Nephron (organoid): ENCODE measurements around the gene ZNRF2.

Source experiments
- H3K27ac Mint-ChIP-seq, 3 experiments: 2 replicates each; pipeline ENCODE4 v1.8.0; 2020; ENCODE audit warnings: mixed read lengths in 3 of 3, mild to moderate bottlenecking in 2 of 3, moderate library complexity in 1 of 3
- H3K27me3 Mint-ChIP-seq: 2 replicates; pipeline ENCODE4 v1.8.0; 2021; ENCODE audit warnings: low read depth, mild to moderate bottlenecking, moderate library complexity, mixed read lengths
- H3K36me3 Mint-ChIP-seq: 2 replicates; pipeline ENCODE4 v1.8.0; 2020; ENCODE audit warnings: low read depth, mixed read lengths
- H3K4me1 Mint-ChIP-seq: 2 replicates; pipeline ENCODE4 v1.8.0; 2020; ENCODE audit warnings: mixed read lengths
- H3K4me3 Mint-ChIP-seq, 3 experiments: 2 replicates each; pipeline ENCODE4 v1.8.0; 2020; ENCODE audit warnings: mild to moderate bottlenecking in 3 of 3, mixed read lengths in 3 of 3, moderate library complexity in 2 of 3
- H3K9me3 Mint-ChIP-seq: 2 replicates; pipeline ENCODE4 v1.8.0; 2020; ENCODE audit warnings: mixed read lengths
- TF ChIP-seq, protein P1 (sequence below), 3 experiments: fragments of 200-600 bp; sonication (generic); IDR thresholded peaks; one replicate each; pipeline ENCODE4 v1.5.0; 2021; ENCODE audit warnings: antibody characterized with exemption in 3 of 3; ENCODE audit not compliant: unreplicated experiment in 3 of 3

ZNRF2 gene

DNA sequence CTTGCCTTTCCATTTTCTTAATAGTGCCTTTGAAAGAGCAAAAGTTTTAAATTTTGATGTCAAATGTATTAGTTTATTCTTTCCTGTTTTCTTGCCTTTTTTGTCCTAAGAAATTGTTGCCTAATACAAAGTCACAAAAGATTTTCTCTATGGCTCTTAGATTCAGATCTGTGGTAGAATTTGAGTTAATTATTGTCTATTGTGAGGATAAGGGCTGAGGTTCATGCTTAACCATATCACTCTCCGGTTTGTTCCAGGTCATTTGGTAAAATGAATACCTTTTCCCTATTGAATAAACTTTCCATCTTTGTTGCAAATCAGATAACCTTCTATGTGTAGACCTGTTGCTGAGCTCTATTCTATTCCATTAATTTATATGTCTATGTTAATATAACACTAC is 98.2 kb downstream of the ZNRF2 start:
- TF ChIP-seq, protein P1, sequence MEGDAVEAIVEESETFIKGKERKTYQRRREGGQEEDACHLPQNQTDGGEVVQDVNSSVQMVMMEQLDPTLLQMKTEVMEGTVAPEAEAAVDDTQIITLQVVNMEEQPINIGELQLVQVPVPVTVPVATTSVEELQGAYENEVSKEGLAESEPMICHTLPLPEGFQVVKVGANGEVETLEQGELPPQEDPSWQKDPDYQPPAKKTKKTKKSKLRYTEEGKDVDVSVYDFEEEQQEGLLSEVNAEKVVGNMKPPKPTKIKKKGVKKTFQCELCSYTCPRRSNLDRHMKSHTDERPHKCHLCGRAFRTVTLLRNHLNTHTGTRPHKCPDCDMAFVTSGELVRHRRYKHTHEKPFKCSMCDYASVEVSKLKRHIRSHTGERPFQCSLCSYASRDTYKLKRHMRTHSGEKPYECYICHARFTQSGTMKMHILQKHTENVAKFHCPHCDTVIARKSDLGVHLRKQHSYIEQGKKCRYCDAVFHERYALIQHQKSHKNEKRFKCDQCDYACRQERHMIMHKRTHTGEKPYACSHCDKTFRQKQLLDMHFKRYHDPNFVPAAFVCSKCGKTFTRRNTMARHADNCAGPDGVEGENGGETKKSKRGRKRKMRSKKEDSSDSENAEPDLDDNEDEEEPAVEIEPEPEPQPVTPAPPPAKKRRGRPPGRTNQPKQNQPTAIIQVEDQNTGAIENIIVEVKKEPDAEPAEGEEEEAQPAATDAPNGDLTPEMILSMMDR (IDR thresholded peaks at IDR 0.05; ENCODE audit: unreplicated experiment in 3 of 3): no peak
- peaks cover 26% of the 10 kb centered on the region for H3K9me3 Mint-ChIP-seq
- no peaks in the 10 kb centered on the region for H3K4me1 Mint-ChIP-seq
- no peaks in the 10 kb centered on the region for H3K27me3 Mint-ChIP-seq
- H3K36me3 Mint-ChIP-seq: peaks cover 8% of the 10 kb centered on the region
- H3K27ac Mint-ChIP-seq: peak overlapping the region in 2 of 3 experiments; percentile 24 to 87
- no peak overlapping the region for H3K4me3 Mint-ChIP-seq

DNA sequence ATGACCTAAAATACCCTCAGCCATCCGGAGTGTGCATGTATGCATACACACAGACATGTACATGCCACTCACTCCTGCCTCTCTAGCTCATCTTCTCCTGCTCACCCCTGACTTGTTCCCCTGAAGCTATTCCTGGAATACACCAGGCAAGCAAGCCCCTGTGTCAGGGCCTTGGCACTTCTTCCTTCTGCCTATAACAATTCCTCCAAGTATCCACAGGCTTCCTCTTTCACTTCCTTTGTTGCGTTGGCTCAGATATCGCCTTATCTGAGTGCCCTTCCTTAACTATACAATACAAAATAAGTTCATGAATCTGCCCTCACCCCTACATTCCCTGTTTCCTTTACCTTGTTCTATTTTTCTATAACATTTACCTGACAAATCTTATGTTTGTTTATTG is 105.4 kb downstream of the ZNRF2 start:
- no peak overlapping the region for H3K4me3 Mint-ChIP-seq
- no peaks in the 10 kb centered on the region for H3K27me3 Mint-ChIP-seq
- H3K27ac Mint-ChIP-seq: no peak overlapping the region
- H3K4me1 Mint-ChIP-seq: peaks cover 6% of the 10 kb centered on the region
- TF ChIP-seq, protein P1 (IDR thresholded peaks at IDR 0.05; ENCODE audit: unreplicated experiment in 3 of 3): no peak
- peaks cover 8% of the 10 kb centered on the region for H3K36me3 Mint-ChIP-seq
- H3K9me3 Mint-ChIP-seq: no peaks in the 10 kb centered on the region

DNA sequence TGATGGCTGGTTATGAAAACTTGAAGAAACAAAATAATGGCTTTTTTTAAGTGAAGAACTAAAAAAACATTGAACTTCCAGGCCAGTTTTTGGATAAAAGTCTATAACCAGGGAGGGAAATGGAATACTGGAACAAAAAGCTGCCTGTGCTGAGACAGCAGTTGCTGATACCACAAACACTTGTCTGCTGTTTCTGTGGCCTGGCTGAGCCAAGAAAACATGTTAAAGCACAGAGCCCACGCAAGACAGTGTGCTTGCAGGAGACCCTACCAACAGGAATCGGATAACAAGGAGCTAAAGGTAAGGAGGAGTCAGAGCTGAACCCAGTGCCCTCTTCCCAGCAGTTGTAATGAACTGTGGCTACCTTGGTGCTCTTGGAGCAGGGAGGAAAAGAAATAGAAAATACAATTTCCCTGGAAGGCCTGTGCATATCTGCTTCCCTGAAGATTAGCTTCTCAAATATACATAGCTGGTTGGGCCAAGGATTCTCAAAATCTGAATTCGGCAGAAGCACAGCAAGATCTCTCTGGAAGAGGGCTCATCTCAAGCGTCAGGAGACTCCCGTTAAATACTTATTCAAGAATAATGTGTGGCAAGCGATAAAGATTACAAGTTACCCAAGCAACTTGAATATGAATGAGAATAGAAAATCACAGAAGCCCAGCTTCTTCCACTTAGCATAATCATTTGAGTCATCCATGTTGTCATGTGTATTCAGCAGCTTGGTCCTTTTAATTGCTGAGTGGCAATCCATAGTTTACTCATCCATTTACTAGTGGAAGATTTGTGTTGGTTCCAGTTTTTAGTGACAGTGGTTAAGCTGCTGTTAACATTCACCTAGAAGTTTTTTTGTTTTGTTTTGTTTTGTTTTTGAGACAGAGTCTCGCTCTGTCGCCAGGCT is 106.6 kb downstream of the ZNRF2 start:
- TF ChIP-seq, protein P1 (IDR thresholded peaks at IDR 0.05; ENCODE audit: unreplicated experiment in 3 of 3): no peak
- H3K9me3 Mint-ChIP-seq: no peaks in the 10 kb centered on the region

DNA sequence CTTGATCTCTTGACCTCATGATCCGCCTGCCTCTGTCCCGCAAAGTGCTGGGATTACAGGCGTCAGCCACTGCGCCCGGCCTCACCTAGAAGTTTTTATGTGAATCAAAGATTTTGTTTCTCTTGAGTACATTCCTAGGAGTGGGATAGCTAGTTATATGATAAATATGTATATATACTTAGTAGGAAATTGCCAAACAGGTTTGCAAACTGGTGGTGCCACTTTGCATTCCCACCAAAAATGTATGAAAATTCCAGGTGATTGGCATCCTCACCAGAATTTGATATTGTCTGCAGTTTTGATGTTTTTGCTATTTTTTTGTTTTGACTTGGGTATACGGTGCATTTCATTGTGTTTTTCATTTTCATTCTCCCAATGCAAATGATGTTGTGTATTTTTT is 107.4 kb downstream of the ZNRF2 start:
- TF ChIP-seq, protein P1 (IDR thresholded peaks at IDR 0.05; ENCODE audit: unreplicated experiment in 3 of 3): no peak
- peaks cover 6% of the 10 kb centered on the region for H3K4me1 Mint-ChIP-seq
- no peaks in the 10 kb centered on the region for H3K27me3 Mint-ChIP-seq
- no peak overlapping the region for H3K4me3 Mint-ChIP-seq
- no peak overlapping the region for H3K27ac Mint-ChIP-seq
- no peaks in the 10 kb centered on the region for H3K9me3 Mint-ChIP-seq
- peaks cover 8% of the 10 kb centered on the region for H3K36me3 Mint-ChIP-seq

More for the DNA sequence above, 106.6 kb downstream of the ZNRF2 start:
- peaks cover 6% of the 10 kb centered on the region for H3K4me1 Mint-ChIP-seq
- H3K36me3 Mint-ChIP-seq: peaks cover 8% of the 10 kb centered on the region
- peak overlapping the region; percentile 40 to 70 (median 59) for H3K27ac Mint-ChIP-seq
- no peak overlapping the region for H3K4me3 Mint-ChIP-seq
- no peaks in the 10 kb centered on the region for H3K27me3 Mint-ChIP-seq

DNA sequence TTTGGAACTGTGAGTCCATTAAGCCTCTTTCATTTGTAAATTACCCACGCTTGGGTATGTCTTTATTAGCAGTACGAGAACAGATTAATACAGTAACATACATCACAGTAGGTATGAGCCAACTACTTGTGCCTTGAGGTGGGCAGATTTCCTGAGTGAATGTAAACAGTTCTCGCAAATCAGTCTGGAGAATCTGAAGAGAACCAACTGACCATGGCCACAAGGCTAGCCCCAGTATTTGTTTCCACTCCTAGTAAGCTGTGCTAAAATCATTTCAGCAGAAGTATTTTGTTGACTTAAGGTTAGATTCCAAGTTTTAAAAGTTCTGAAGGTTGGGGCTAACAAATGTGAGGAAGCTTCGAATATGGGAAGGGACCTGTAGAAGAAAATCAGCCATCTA is 111.3 kb downstream of the ZNRF2 start:
- no peak overlapping the region for H3K27ac Mint-ChIP-seq
- no peak overlapping the region for H3K4me3 Mint-ChIP-seq
- H3K27me3 Mint-ChIP-seq: no peaks in the 10 kb centered on the region
- peaks cover 8% of the 10 kb centered on the region for H3K4me1 Mint-ChIP-seq
- TF ChIP-seq, protein P1 (IDR thresholded peaks at IDR 0.05; ENCODE audit: unreplicated experiment in 3 of 3): no peak
- H3K36me3 Mint-ChIP-seq: no peaks in the 10 kb centered on the region
- H3K9me3 Mint-ChIP-seq: no peaks in the 10 kb centered on the region

DNA sequence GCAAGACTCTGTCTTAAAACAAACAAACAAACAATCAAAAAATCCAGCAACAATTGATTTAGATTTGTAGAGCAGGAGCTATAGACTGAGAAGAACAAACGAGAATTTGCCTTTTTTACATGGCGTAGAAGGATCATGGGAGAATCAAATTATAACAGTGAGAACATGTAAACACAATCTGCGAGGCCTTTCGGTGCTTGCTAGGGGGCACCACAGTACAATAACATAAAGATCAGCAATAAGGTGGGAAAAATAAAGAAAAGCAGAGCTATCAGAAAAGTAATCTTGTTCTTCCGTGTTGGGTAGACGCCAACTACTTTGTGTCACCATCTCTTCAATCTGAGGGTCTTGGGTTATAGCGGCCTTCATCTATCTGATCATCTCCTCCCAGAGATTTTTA is 112.0 kb downstream of the ZNRF2 start:
- TF ChIP-seq, protein P1 (IDR thresholded peaks at IDR 0.05; ENCODE audit: unreplicated experiment in 3 of 3): peak in 2 of 3 experiments; percentile 23 to 30
- Mint-ChIP-seq H3K9me3 (no peaks in the 10 kb centered on the region), H3K27me3 (no peaks in the 10 kb centered on the region), H3K27ac (no peak overlapping the region), H3K4me1 (peaks cover 10% of the 10 kb centered on the region), H3K36me3 (no peaks in the 10 kb centered on the region), H3K4me3 (no peak overlapping the region)
